Measurements from ENCODE around the gene CHKA.

DNA sequence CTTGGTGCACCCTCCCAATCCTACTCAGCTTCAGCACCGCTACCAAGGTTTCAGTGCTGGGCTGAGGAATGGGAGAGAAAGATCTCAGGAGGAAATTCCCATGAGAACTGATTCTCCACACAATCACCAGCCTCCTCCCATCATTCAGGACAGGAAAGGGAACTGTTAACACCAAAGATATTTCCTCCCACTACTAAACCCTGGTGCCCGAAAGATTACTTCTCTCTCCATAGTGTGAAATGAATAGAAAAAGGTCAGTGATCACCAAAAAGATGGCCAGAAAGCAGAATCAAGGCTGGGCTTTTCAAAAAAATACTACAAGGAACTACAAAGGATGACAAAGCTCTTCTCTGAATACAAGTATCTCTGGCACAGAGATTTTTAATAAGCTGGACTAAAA lies 56.3 kb downstream of the CHKA start:
- TF ChIP-seq POLR2A (IDR thresholded peaks at IDR 0.05) (no peak), EP300 (IDR thresholded peaks at IDR 0.05) (no peak)
- TF ChIP-seq, protein P1, sequence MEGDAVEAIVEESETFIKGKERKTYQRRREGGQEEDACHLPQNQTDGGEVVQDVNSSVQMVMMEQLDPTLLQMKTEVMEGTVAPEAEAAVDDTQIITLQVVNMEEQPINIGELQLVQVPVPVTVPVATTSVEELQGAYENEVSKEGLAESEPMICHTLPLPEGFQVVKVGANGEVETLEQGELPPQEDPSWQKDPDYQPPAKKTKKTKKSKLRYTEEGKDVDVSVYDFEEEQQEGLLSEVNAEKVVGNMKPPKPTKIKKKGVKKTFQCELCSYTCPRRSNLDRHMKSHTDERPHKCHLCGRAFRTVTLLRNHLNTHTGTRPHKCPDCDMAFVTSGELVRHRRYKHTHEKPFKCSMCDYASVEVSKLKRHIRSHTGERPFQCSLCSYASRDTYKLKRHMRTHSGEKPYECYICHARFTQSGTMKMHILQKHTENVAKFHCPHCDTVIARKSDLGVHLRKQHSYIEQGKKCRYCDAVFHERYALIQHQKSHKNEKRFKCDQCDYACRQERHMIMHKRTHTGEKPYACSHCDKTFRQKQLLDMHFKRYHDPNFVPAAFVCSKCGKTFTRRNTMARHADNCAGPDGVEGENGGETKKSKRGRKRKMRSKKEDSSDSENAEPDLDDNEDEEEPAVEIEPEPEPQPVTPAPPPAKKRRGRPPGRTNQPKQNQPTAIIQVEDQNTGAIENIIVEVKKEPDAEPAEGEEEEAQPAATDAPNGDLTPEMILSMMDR (IDR thresholded peaks at IDR 0.05): no peak

Measured in suprapubic skin (tissue), 3 donors.